IMR-90 (cell line): ENCODE data around the gene KATNB1. TPM values are rescaled to one million over a fixed set of nuclear protein-coding genes. Genes with fewer than 3 reads are reported as not detected.

Source experiments
- ATAC-seq: fragments of 200-7000 bp; cut with Tn5 transposase; 2 replicates; pipeline ENCODE4 v1.9.1; 2020; ENCODE audit warnings: low read depth, mild to moderate bottlenecking, moderate library complexity
- BruUV-seq: library from RNA; stranded (reverse); fragments of 400-500 nt; replicated peaks from 2 replicates; lab custom pipeline; 2021; lab: Mats Ljungman, UMichigan
- CTCF ChIA-PET: fragments of 300-600 bp; formaldehyde crosslinking; extraction: SDS; loops from one replicate; lab custom pipeline; 2021; ENCODE audit warnings: antibody characterized with exemption; lab: Yijun Ruan, JAX
- POLR2A ChIA-PET: fragments of 300-600 bp; sonication (Branson Sonifier 250); formaldehyde crosslinking; loops from one replicate; lab custom pipeline; 2022; ENCODE audit warnings: antibody characterized with exemption; ENCODE audit not compliant: unreplicated experiment; lab: Charles Lee
- DNase-seq: peaks from one replicate; pipeline ENCODE4 v3.0.0; 2013
- H2AFZ ChIP-seq: replicated peaks from 2 replicates; pipeline ENCODE3; 2013; ENCODE audit warnings: low read length, mild to moderate bottlenecking; ENCODE audit not compliant: poor library complexity
- H2AK5ac ChIP-seq: 2 replicates; pipeline ENCODE4 v1.6.1; 2013; ENCODE audit warnings: low read depth, low read length, inconsistent platforms
- H2AK9ac ChIP-seq: replicated peaks from 2 replicates; pipeline ENCODE3; 2013; ENCODE audit warnings: mild to moderate bottlenecking, low read depth, low read length, moderate library complexity; ENCODE audit not compliant: poor library complexity
- H2BK120ac ChIP-seq: 2 replicates; pipeline ENCODE4 v1.6.1; 2013; ENCODE audit warnings: low read depth, low read length, inconsistent platforms
- H2BK15ac ChIP-seq: 3 replicates; pipeline ENCODE4 v1.6.1; 2013; ENCODE audit warnings: low read depth, low read length, inconsistent platforms
- H2BK20ac ChIP-seq: 2 replicates; pipeline ENCODE4 v1.6.1; 2013; ENCODE audit warnings: low read depth, mild to moderate bottlenecking, inconsistent platforms, low read length, moderate library complexity
- H2BK5ac ChIP-seq: 2 replicates; pipeline ENCODE4 v1.6.1; 2013; ENCODE audit warnings: mild to moderate bottlenecking, low read depth, low read length, inconsistent platforms; ENCODE audit not compliant: poor library complexity, severe bottlenecking
- H3K14ac ChIP-seq: replicated peaks from 2 replicates; pipeline ENCODE4 v1.6.1; 2013; ENCODE audit warnings: low read depth, low read length, inconsistent platforms
- H3K18ac ChIP-seq: 2 replicates; pipeline ENCODE4 v1.6.1; 2013; ENCODE audit warnings: low read depth, low read length, control low read depth
- H3K23ac ChIP-seq: 2 replicates; pipeline ENCODE4 v1.6.1; 2013; ENCODE audit warnings: low read depth, low read length, inconsistent platforms
- H3K27ac ChIP-seq: 2 replicates; pipeline ENCODE4 v1.5.1; 2013; ENCODE audit warnings: mild to moderate bottlenecking, control low read depth, low read length; ENCODE audit not compliant: insufficient read depth
- H3K27me3 ChIP-seq: 2 replicates; pipeline ENCODE4 v1.6.1; 2013; ENCODE audit warnings: low read length; ENCODE audit not compliant: control insufficient read depth, insufficient read depth
- H3K36me3 ChIP-seq: 2 replicates; pipeline ENCODE4 v1.6.1; 2013; ENCODE audit warnings: low read length, mixed read lengths; ENCODE audit not compliant: control insufficient read depth, insufficient read depth
- H3K4ac ChIP-seq: 2 replicates; pipeline ENCODE4 v1.6.1; 2013; ENCODE audit warnings: low read depth, low read length, inconsistent platforms
- H3K4me1 ChIP-seq: 2 replicates; pipeline ENCODE4 v1.6.1; 2013; ENCODE audit warnings: low read length, mixed read lengths; ENCODE audit not compliant: control insufficient read depth, insufficient read depth
- H3K4me2 ChIP-seq: 2 replicates; pipeline ENCODE4 v1.6.1; 2013; ENCODE audit warnings: low read depth, mild to moderate bottlenecking, control low read depth, low read length, moderate library complexity
- H3K4me3 ChIP-seq: 2 replicates; pipeline ENCODE4 v1.5.1; 2013; ENCODE audit warnings: low read depth, mild to moderate bottlenecking, control low read depth, low read length, moderate library complexity; ENCODE audit not compliant: insufficient read depth
- H3K56ac ChIP-seq: 2 replicates; pipeline ENCODE4 v1.6.1; 2013; ENCODE audit warnings: low read length, inconsistent platforms; ENCODE audit not compliant: insufficient read depth; ENCODE audit errors: extremely low read depth
- H3K79me1 ChIP-seq, 2 experiments: 2 replicates each; pipeline ENCODE4 v1.6.1; 2013; ENCODE audit warnings: low read length in 2 of 2, inconsistent platforms in 1 of 2, low read depth in 1 of 2
- H3K9ac ChIP-seq: 2 replicates; pipeline ENCODE4 v1.6.1; 2013; ENCODE audit warnings: low read depth, low read length, control low read depth
- H3K9me1 ChIP-seq: 2 replicates; pipeline ENCODE4 v1.6.1; 2013; ENCODE audit warnings: low read length, inconsistent platforms; ENCODE audit not compliant: insufficient read depth
- H3K9me3 ChIP-seq: 2 replicates; pipeline ENCODE4 v1.6.1; 2013; ENCODE audit warnings: low read length; ENCODE audit not compliant: control insufficient read depth, insufficient read depth
- H4K20me1 ChIP-seq: 2 replicates; pipeline ENCODE4 v1.6.1; 2013; ENCODE audit warnings: low read length, inconsistent platforms; ENCODE audit not compliant: insufficient read depth
- H4K5ac ChIP-seq: 2 replicates; pipeline ENCODE4 v1.6.1; 2013; ENCODE audit warnings: mild to moderate bottlenecking, low read depth, low read length, control low read depth
- H4K8ac ChIP-seq, 2 experiments: 2 replicates each; pipeline ENCODE4 v1.6.1; 2013; ENCODE audit warnings: low read depth in 2 of 2, low read length in 2 of 2, control low read depth in 1 of 2, inconsistent platforms in 1 of 2
- H4K91ac ChIP-seq: 2 replicates; pipeline ENCODE4 v1.6.1; 2013; ENCODE audit warnings: low read depth, low read length, inconsistent platforms; ENCODE audit not compliant: insufficient read depth
- BHLHE40 ChIP-seq: fragments of 150-350 bp; IDR thresholded peaks from 2 replicates; pipeline ENCODE4 v1.6.1; 2016; ENCODE audit warnings: mild to moderate bottlenecking, low read depth, low read length
- CEBPB ChIP-seq: IDR thresholded peaks from 2 replicates; pipeline ENCODE4 v1.6.1; 2012; ENCODE audit warnings: low read depth, low read length, improper control_type of control experiment
- ELK1 ChIP-seq: fragments of 150-350 bp; IDR thresholded peaks from 2 replicates; pipeline ENCODE4 v1.6.1; 2016; ENCODE audit warnings: low read depth, mild to moderate bottlenecking, low read length, moderate library complexity, borderline replicate concordance
- MAFK ChIP-seq: IDR thresholded peaks from 2 replicates; pipeline ENCODE4 v1.6.1; 2012; ENCODE audit warnings: low read depth, low read length, improper control_type of control experiment
- MAZ ChIP-seq: IDR thresholded peaks from 2 replicates; pipeline ENCODE4 v1.6.1; 2012; ENCODE audit warnings: low read depth, mild to moderate bottlenecking, low read length, improper control_type of control experiment, moderate library complexity, borderline replicate concordance
- MXI1 ChIP-seq: IDR thresholded peaks from 2 replicates; pipeline ENCODE4 v1.6.1; 2012; ENCODE audit warnings: low read depth, mild to moderate bottlenecking, low read length, moderate library complexity, borderline replicate concordance
- NFE2L2 ChIP-seq: fragments of 150-350 bp; IDR thresholded peaks from 2 replicates; pipeline ENCODE4 v1.6.1; 2016; ENCODE audit warnings: low read depth, mild to moderate bottlenecking, low read length
- SMC3 ChIP-seq: fragments of 150-350 bp; IDR thresholded peaks from 2 replicates; pipeline ENCODE4 v1.6.1; 2016; ENCODE audit warnings: low read depth, mild to moderate bottlenecking, antibody characterized with exemption, low read length, moderate library complexity
- WGBS, 2 experiments: methylation state at CpG; one replicate each; pipeline versions ENCODE4 v1.1.5 to v1.1.7; 2013; ENCODE audit warnings: missing lambda C conversion rate in 2 of 2; ENCODE audit not compliant: insufficient read length in 1 of 2; ENCODE audit errors: extremely low coverage in 2 of 2; 5-methylcytosine and 5-hydroxymethylcytosine counted together
- dilution Hi-C: fragments of 300-500 bp; cut with HindIII; formaldehyde crosslinking; loops from one replicate; pipeline ENCODE4 v1.14.3; 2018; ENCODE audit warnings: low sequenced_read_pairs; ENCODE audit not compliant: unreplicated experiment
- in situ Hi-C: fragments of 300-500 bp; cut with MboI; formaldehyde crosslinking; loops from 3 replicates; pipeline ENCODE4 v1.14.3; 2019; ENCODE audit warnings: low sequenced_read_pairs, inconsistent platforms, mixed read lengths
- intact Hi-C: fragments of 100-400 bp; cut with micrococcal nuclease; formaldehyde crosslinking; loops from 2 replicates; pipeline ENCODE4 v1.10.0; 2022
- polyA plus RNA-seq, 3 experiments: library from polyadenylated mRNA; depleted of rRNA; stranded (reverse); fragments of >200 nt; gene quantifications; 2 replicates each; pipeline ENCODE4 v1.2.3, GENCODE V29; 2012; ENCODE audit warnings: low replicate concordance in 1 of 3
- total RNA-seq: library from RNA; depleted of rRNA; stranded (reverse); fragments of >200 nt; gene quantifications from 2 replicates; pipeline ENCODE4 v1.2.3, GENCODE V29; 2012

KATNB1 gene
- total and polyA plus RNA-seq, 2 of the 4 experiments (the other 2 are of a cell fraction): 10.9 to 23.5 TPM

DNA sequence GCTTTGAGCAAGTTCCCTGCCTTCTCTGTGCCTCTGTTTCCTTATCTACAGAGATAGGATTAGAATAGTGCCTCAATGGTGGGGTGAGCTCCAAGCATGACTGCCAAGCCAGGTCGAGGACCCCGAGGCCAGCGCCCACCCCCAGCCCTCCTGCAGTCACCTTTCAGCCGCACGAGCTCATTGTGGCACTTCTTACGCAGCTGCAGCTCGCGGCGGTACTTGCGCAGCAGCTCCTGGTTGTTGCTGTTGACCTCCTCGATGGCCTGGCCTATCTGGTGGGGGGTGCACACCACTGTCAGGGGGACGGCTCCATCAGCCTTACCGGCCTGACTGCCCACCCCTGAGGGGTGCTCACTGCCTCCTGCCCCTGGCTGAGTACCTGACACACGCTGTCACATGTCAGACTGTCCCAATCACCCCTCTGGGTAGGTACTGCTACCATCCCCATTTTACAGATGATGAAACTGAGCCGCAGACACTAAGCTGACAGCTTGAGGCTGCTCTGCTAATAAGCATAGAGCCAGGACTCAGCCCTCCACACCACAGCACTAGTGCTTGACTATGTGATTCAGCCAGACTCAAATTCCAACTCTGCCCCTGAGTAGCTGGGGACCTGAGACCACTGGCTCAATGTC is 31.3 kb downstream of the KATNB1 start:
- H2AFZ ChIP-seq: peak overlapping the region; percentile 21
- ATAC-seq: no peak
- peaks cover 4% of the 10 kb centered on the region for H3K9me1 ChIP-seq
- no peak overlapping the region for H4K8ac ChIP-seq
- H3K23ac ChIP-seq: no peak overlapping the region
- peaks cover 61% of the 10 kb centered on the region for H3K36me3 ChIP-seq
- H3K4me2 ChIP-seq: no peak overlapping the region
- BruUV-seq: no TSS peak
- in situ Hi-C loops: no loop called here
- H4K20me1 ChIP-seq: peaks cover 3% of the 10 kb centered on the region; the same call in 1 of the 2 replicates
- POLR2A ChIA-PET: no interaction called here
- no peak overlapping the region for H3K14ac ChIP-seq
- H3K27ac ChIP-seq: no peak overlapping the region
- intact Hi-C loops: no loop called here
- no peak overlapping the region for H2AK5ac ChIP-seq
- peaks cover 5 to 36% of the 10 kb centered on the region in 2 experiments for H3K79me1 ChIP-seq
- H2BK20ac ChIP-seq: no peak overlapping the region
- WGBS, 2 experiments: 100% methylated on average over 2 of the region's 15 CpGs; no CpG with 5 or more reads in 1 of the 2 experiments
- H2AK9ac ChIP-seq: no peak overlapping the region
- H2BK120ac ChIP-seq: no peak overlapping the region
- H3K18ac ChIP-seq: no peak overlapping the region
- H3K56ac ChIP-seq: no peak overlapping the region
- H2BK5ac ChIP-seq: no peak overlapping the region
- H3K27me3 ChIP-seq: no peaks in the 10 kb centered on the region
- H3K4me1 ChIP-seq: peaks cover 7% of the 10 kb centered on the region
- no peak overlapping the region for H3K4ac ChIP-seq
- dilution Hi-C loops: no loop called here
- DNase-seq: no peak
- TF ChIP-seq SMC3 (no peak), NFE2L2 (no peak), MXI1 (no peak), MAZ (no peak), MAFK (no peak), CEBPB (no peak), ELK1 (no peak), BHLHE40 (no peak)
- CTCF ChIA-PET: no interaction called here
- no peak overlapping the region for H2BK15ac ChIP-seq
- H3K9ac ChIP-seq: no peak overlapping the region
- H3K4me3 ChIP-seq: no peak overlapping the region
- H4K91ac ChIP-seq: no peak overlapping the region
- H3K9me3 ChIP-seq: no peaks in the 10 kb centered on the region
- H4K5ac ChIP-seq: no peak overlapping the region
